SK-N-MC (cell line): ENCODE results near the gene CFI.

Source experiments
- EZH2 ChIP-seq: fragments of 200-600 bp; sonication (generic); IDR thresholded peaks from one replicate; pipeline ENCODE4 v1.6.1; 2017; ENCODE audit warnings: antibody characterized with exemption
- FOXP2 ChIP-seq: optimal IDR thresholded peaks from 2 replicates; pipeline ENCODE3; 2011; ENCODE audit warnings: mild to moderate bottlenecking, moderate library complexity; ENCODE audit not compliant: insufficient read depth; ENCODE audit errors: extremely low read length, control extremely low read depth
- POLR2AphosphoS5 ChIP-seq: IDR thresholded peaks from 2 replicates; pipeline ENCODE4 v1.6.1; 2012; ENCODE audit warnings: mild to moderate bottlenecking, low read depth, low read length, borderline replicate concordance

DNA sequence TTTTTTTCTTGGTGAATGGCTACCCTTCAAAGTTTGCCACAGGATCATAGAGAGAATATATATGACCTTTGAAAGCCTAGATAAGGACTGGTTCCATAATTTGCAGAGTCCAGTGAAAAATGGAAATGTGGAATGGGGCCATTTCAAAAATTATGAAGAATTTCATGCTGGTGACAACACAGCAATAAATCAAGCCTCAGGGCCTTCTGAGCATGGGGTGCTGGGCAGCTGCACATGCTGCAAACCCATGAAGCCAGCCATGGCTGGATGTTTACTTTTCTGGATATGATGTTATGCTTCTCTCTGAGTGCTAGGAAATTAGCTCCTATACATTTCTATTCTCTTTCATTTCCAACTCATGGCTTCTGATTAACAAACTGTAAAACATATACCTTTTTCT lies 56.0 kb downstream of the CFI start:
- TF ChIP-seq EZH2, result no peak
- no peak for TF ChIP-seq POLR2AphosphoS5
- TF ChIP-seq FOXP2, result no peak
